C4-2B (cell line): ENCODE data around the gene BCLAF3.

Experiments used
- CTCF ChIP-seq: fragments of 450-650 bp; conservative IDR thresholded peaks from 2 replicates; pipeline ENCODE4 v1.5.1; 2017; ENCODE audit warnings: mild to moderate bottlenecking
- ZFX ChIP-seq: fragments of 450-650 bp; IDR thresholded peaks from 2 replicates; pipeline ENCODE4 v1.6.1; 2017

GRCh38 chrX:20007962-20008622 is 17.2 kb upstream of the BCLAF3 start:
- TF ChIP-seq CTCF, result no peak
- TF ChIP-seq ZFX, result no peak
